ENCODE data around the gene RPS18. TPM values are rescaled to one million over a fixed set of nuclear protein-coding genes. Genes with fewer than 3 reads are reported as not detected.

Gene RPS18
- polyA plus RNA-seq, 1 of the 3 experiments (the other 2 are of a cell fraction): 12,112 TPM

GRCh38 chr6:33252759-33253158 is 19.1 kb upstream of the RPS18 start:
- no peak for DNase-seq
- CTCF ChIA-PET: no interaction called here
- H3K36me3 ChIP-seq (replicated peaks in 1 of 2; ENCODE audit: control insufficient read depth in 1 of 2, insufficient read depth in 2 of 2, low read length in 1 of 2): peaks cover 6 to 25% of the 10 kb centered on the region in 2 experiments

GRCh38 chr6:33254591-33254990 is 17.3 kb upstream of the RPS18 start:
- H3K4me1 ChIP-seq (ENCODE audit: control insufficient read depth in 1 of 2, insufficient read depth in 2 of 2, low read depth in 1 of 2, low read length in 1 of 2): peaks cover 12 to 21% of the 10 kb centered on the region in 2 experiments; a peak in 3 of 4 replicates
- peaks cover 7 to 33% of the 10 kb centered on the region in 2 experiments for H3K36me3 ChIP-seq (replicated peaks in 1 of 2; ENCODE audit: control insufficient read depth in 1 of 2, insufficient read depth in 2 of 2, low read length in 1 of 2)
- H4K20me1 ChIP-seq (ENCODE audit: insufficient read depth): no peaks in the 10 kb centered on the region
- H3K9ac ChIP-seq: no peak overlapping the region
- no peak for DNase-seq
- H3F3A ChIP-seq (replicated peaks; ENCODE audit: insufficient read depth): peaks cover 32% of the 10 kb centered on the region
- POLR2A ChIA-PET: interaction anchor here (0.6 to 1.5 kb wide), 2 partner anchors 17 to 44 kb away, joined by 3 read pairs; partner anchors contain the start of genes RPS18 and VPS52
- H3K27me3 ChIP-seq (ENCODE audit: insufficient read depth): no peaks in the 10 kb centered on the region
- TF ChIP-seq TCF12 (IDR thresholded peaks at IDR 0.05) (no peak), RCOR1 (IDR thresholded peaks at IDR 0.05; ENCODE audit: low read length) (no peak), EP300 (IDR thresholded peaks at IDR 0.05; ENCODE audit: borderline replicate concordance in 1 of 2, low read depth in 1 of 2, low read length in 1 of 2) (no peak), RFX5 (IDR thresholded peaks at IDR 0.05; ENCODE audit: low read length) (no peak), TEAD4 (IDR thresholded peaks at IDR 0.05; ENCODE audit: borderline replicate concordance, insufficient read depth) (no peak), USF2 (IDR thresholded peaks at IDR 0.05; ENCODE audit: borderline replicate concordance, low read depth, low read length) (no peak), GABPA (IDR thresholded peaks at IDR 0.05; ENCODE audit: low read depth) (no peak), NRF1 (IDR thresholded peaks at IDR 0.05; ENCODE audit: low read depth, low read length) (no peak), MAX (IDR thresholded peaks at IDR 0.05; ENCODE audit: low read depth) (no peak), MXI1 (IDR thresholded peaks at IDR 0.05; ENCODE audit: low read depth, low read length) (no peak)
- H3K9me3 ChIP-seq: no peaks in the 10 kb centered on the region
- H3K4me2 ChIP-seq: no peak overlapping the region
- no peak overlapping the region for H3K27ac ChIP-seq (ENCODE audit: low read depth in 2 of 2, low read length in 1 of 2)
- H3K79me2 ChIP-seq (ENCODE audit: insufficient read depth): peaks cover 10% of the 10 kb centered on the region; the same call in 1 of the 2 replicates
- CTCF ChIA-PET: interaction anchor here (0.6 to 1.6 kb wide), 6 partner anchors 17 to 416 kb away, joined by 3 to 4 read pairs (median 3); partner anchors contain the start of genes RPS18, TAP2 and VPS52
- no peak overlapping the region for H2AFZ ChIP-seq (ENCODE audit: low read depth)
- no peaks in the 10 kb centered on the region for H3K9me2 ChIP-seq
- WGBS (ENCODE audit: low lambda C conversion rate): 96% methylated on average over 4 of the region's 4 CpGs
- no peak overlapping the region for H3K4me3 ChIP-seq (ENCODE audit: low read depth in 2 of 2, low read length in 1 of 2)

More at GRCh38 chr6:33252759-33253158, 19.1 kb upstream of the RPS18 start:
- Histone ChIP-seq H3K27me3 (ENCODE audit: insufficient read depth) (no peaks in the 10 kb centered on the region), H3K9ac (no peak overlapping the region; the same call in 1 of the 2 replicates), H4K20me1 (ENCODE audit: insufficient read depth) (no peaks in the 10 kb centered on the region), H3K4me1 (ENCODE audit: control insufficient read depth in 1 of 2, insufficient read depth in 2 of 2, low read depth in 1 of 2, low read length in 1 of 2) (peaks cover 21 to 30% of the 10 kb centered on the region in 2 experiments), H3K4me3 (ENCODE audit: low read depth in 2 of 2, low read length in 1 of 2) (no peak overlapping the region), H3K9me3 (no peaks in the 10 kb centered on the region), H3K27ac (ENCODE audit: low read depth in 2 of 2, low read length in 1 of 2) (peak overlapping the region; percentile 12 to 96; a peak in 3 of 4 replicates), H2AFZ (ENCODE audit: low read depth) (no peak overlapping the region), H3K9me2 (no peaks in the 10 kb centered on the region), H3K79me2 (ENCODE audit: insufficient read depth) (peaks cover 10% of the 10 kb centered on the region; the same call in 1 of the 2 replicates), H3F3A (replicated peaks; ENCODE audit: insufficient read depth) (peaks cover 41% of the 10 kb centered on the region), H3K4me2 (no peak overlapping the region)
- POLR2A ChIA-PET: no interaction called here
- TF ChIP-seq FOXM1 (IDR thresholded peaks at IDR 0.05; ENCODE audit: low read depth) (no peak), RXRA (IDR thresholded peaks at IDR 0.05; ENCODE audit: borderline replicate concordance, low read depth) (0 out of 2 replicates have a peak, but pooled peaks have one; percentile 11), FOSL2 (IDR thresholded peaks at IDR 0.05; ENCODE audit: borderline replicate concordance, low read depth) (peak; percentile 19; the same call in 1 of the 2 replicates), MEF2A (IDR thresholded peaks at IDR 0.05; ENCODE audit: borderline replicate concordance, low read depth) (peak; percentile 27; the same call in 1 of the 2 replicates), JUND (IDR thresholded peaks at IDR 0.05) (0 out of 2 replicates have a peak, but pooled peaks have one; percentile 8), PBX3 (IDR thresholded peaks at IDR 0.05) (peak; percentile 70), FOXJ3 (CRISPR knock-in tag; IDR thresholded peaks at IDR 0.05) (no peak)
